Endothelial cell of umbilical vein (primary cell): ENCODE data around the gene SLC39A11. TPM values are rescaled to one million over a fixed set of nuclear protein-coding genes. Genes with fewer than 3 reads are reported as not detected.

ENCODE experiments used
- BruUV-seq: library from RNA; stranded (reverse); fragments of 400-500 nt; replicated peaks from 2 replicates; lab custom pipeline; 2021; lab: Mats Ljungman, UMichigan
- CTCF ChIA-PET: fragments of 300-600, 350-600 bp; sonication (Branson Sonifier 250); formaldehyde crosslinking; loops from one replicate; lab custom pipeline; 2021; ENCODE audit warnings: antibody characterized with exemption, inconsistent platforms; lab: Charles Lee
- POLR2A ChIA-PET: fragments of 300-600, 350-600 bp; sonication (Branson Sonifier 250); formaldehyde crosslinking; loops from one replicate; lab custom pipeline; 2021; ENCODE audit warnings: antibody characterized with exemption, inconsistent platforms; lab: Charles Lee
- DNase-seq: peaks from one replicate; pipeline ENCODE4 v3.0.0-alpha.2; 2011; ENCODE audit warnings: low read depth, low spot score
- FAIRE-seq: peaks from 2 replicates; lab custom pipeline; 2011; peaks lifted over from hg19 to GRCh38; lab: Jason Lieb, UNC
- H2AFZ ChIP-seq: 2 replicates; pipeline ENCODE4 v1.6.0; 2012; ENCODE audit warnings: low read depth, low read length, control low read depth, inconsistent platforms
- H3K27ac ChIP-seq: 2 replicates; pipeline ENCODE4 v1.5.1; 2011; ENCODE audit warnings: low read depth, mild to moderate bottlenecking, control low read depth, low read length, moderate library complexity; ENCODE audit not compliant: insufficient read depth
- H3K27me3 ChIP-seq, 2 experiments: 2 replicates each; pipeline versions ENCODE4 v1.6.0 to v1.6.1; 2011; ENCODE audit warnings: low read length in 2 of 2, mixed read lengths in 1 of 2; ENCODE audit not compliant: control insufficient read depth in 2 of 2, insufficient read depth in 2 of 2
- H3K36me3 ChIP-seq, 2 experiments: 2 replicates in 1 of 2; 3 replicates in 1 of 2; pipeline ENCODE4 v1.5.1; 2011; ENCODE audit warnings: low read length in 2 of 2, mild to moderate bottlenecking in 1 of 2, moderate library complexity in 1 of 2; ENCODE audit not compliant: control insufficient read depth in 2 of 2, insufficient read depth in 2 of 2; ENCODE audit errors: extremely low read depth in 1 of 2
- H3K4me1 ChIP-seq: 3 replicates; pipeline ENCODE4 v1.5.1; 2011; ENCODE audit warnings: mild to moderate bottlenecking, low read length; ENCODE audit not compliant: control insufficient read depth, insufficient read depth; ENCODE audit errors: extremely low read depth
- H3K4me2 ChIP-seq: 2 replicates; pipeline ENCODE4 v1.6.1; 2011; ENCODE audit warnings: low read length, control low read depth, mixed read lengths; ENCODE audit not compliant: insufficient read depth
- H3K4me3 ChIP-seq, 3 experiments: fragments of 200-600 bp in 1 of 3; sonication (generic), shearing (Covaris generic) in 1 of 3; replicated peaks in 1 of 3; 2 replicates each; pipeline ENCODE4 v1.5.1; 2011 to 2016; ENCODE audit warnings: control low read depth in 3 of 3, low read length in 3 of 3, mild to moderate bottlenecking in 2 of 3, inconsistent platforms in 1 of 3, low read depth in 1 of 3, moderate library complexity in 1 of 3; ENCODE audit not compliant: insufficient read depth in 1 of 3
- H3K79me2 ChIP-seq: 2 replicates; pipeline ENCODE4 v1.6.0; 2012; ENCODE audit warnings: low read length, inconsistent platforms; ENCODE audit not compliant: control insufficient read depth, insufficient read depth
- H3K9ac ChIP-seq: replicated peaks from 2 replicates; pipeline ENCODE3; 2011; ENCODE audit warnings: low read length, control low read depth; ENCODE audit not compliant: insufficient read depth; ENCODE audit errors: extremely low read depth
- H3K9me1 ChIP-seq: replicated peaks from 3 replicates; pipeline ENCODE4 v1.6.0; 2011; ENCODE audit warnings: mild to moderate bottlenecking, low read length; ENCODE audit not compliant: control insufficient read depth, insufficient read depth; ENCODE audit errors: extremely low read depth
- H3K9me3 ChIP-seq: replicated peaks from 2 replicates; pipeline ENCODE4 v1.5.1; 2012; ENCODE audit warnings: low read length, inconsistent platforms; ENCODE audit not compliant: control insufficient read depth, insufficient read depth
- H4K20me1 ChIP-seq: replicated peaks from 2 replicates; pipeline ENCODE3; 2011; ENCODE audit warnings: mild to moderate bottlenecking, low read length; ENCODE audit not compliant: control insufficient read depth, insufficient read depth; ENCODE audit errors: extremely low read depth
- EZH2 ChIP-seq: IDR thresholded peaks from 2 replicates; pipeline ENCODE4 v1.6.1; 2012; ENCODE audit warnings: borderline replicate concordance, low read depth, mild to moderate bottlenecking, moderate library complexity, low read length, inconsistent platforms; ENCODE audit not compliant: severe bottlenecking
- FOS ChIP-seq: IDR thresholded peaks from 2 replicates; pipeline ENCODE4 v1.6.1; 2011; ENCODE audit warnings: mild to moderate bottlenecking, low read length, moderate library complexity, borderline replicate concordance; ENCODE audit not compliant: insufficient read depth
- GATA2 ChIP-seq: IDR thresholded peaks from 2 replicates; pipeline ENCODE4 v1.7.0; 2011; ENCODE audit warnings: low read depth, mild to moderate bottlenecking, moderate library complexity, mixed read lengths, low read length; ENCODE audit not compliant: insufficient read length, insufficient read depth
- JUN ChIP-seq: IDR thresholded peaks from 2 replicates; pipeline ENCODE4 v1.6.1; 2011; ENCODE audit warnings: borderline replicate concordance, low read depth; ENCODE audit not compliant: insufficient read length, insufficient read depth
- MYC ChIP-seq: IDR thresholded peaks from one replicate; pipeline ENCODE4 v1.6.1; 2011; ENCODE audit warnings: mild to moderate bottlenecking, low read depth, low read length
- POLR2A ChIP-seq: IDR thresholded peaks from 2 replicates; pipeline ENCODE4 v1.6.1; 2012; ENCODE audit warnings: low read depth, mild to moderate bottlenecking, control low read depth, low read length
- POLR2AphosphoS5 ChIP-seq: IDR thresholded peaks from 2 replicates; pipeline ENCODE4 v1.6.1; 2012; ENCODE audit warnings: low read depth, mild to moderate bottlenecking, control low read depth, low read length, moderate library complexity; ENCODE audit not compliant: insufficient read depth
- dilution Hi-C: fragments of 300-500 bp; cut with MboI; formaldehyde crosslinking; loops from one replicate; pipeline ENCODE4 v1.15.0; 2019; ENCODE audit warnings: low sequenced_read_pairs; ENCODE audit not compliant: extremely low pct_ligation_motif_present
- intact Hi-C: fragments of 100-400 bp; cut with micrococcal nuclease; formaldehyde crosslinking; loops from one replicate; pipeline ENCODE4 v1.10.0; 2022
- polyA plus RNA-seq, 4 experiments: library from polyadenylated mRNA; depleted of rRNA in 3 of 4; stranded (reverse) in 3 of 4; unstranded in 1 of 4; fragments of >200 nt; gene quantifications; 2 replicates each; pipeline versions ENCODE4 v1.2.1 to v1.2.3, GENCODE V29; 2011 to 2012; ENCODE audit warnings: missing spikeins in 1 of 4
- total RNA-seq: library from RNA; stranded (reverse); gene quantifications from 2 replicates; pipeline ENCODE4 v1.2.3, GENCODE V29; 2021
- TF ChIP-seq, protein P1 (sequence below): IDR thresholded peaks from 2 replicates; pipeline ENCODE4 v1.6.1; 2011; ENCODE audit not compliant: insufficient read depth, insufficient read length
- TF ChIP-seq, protein P2 (sequence below), 2 donors: IDR thresholded peaks; 1 replicate in 1 of 2; 2 replicates in 1 of 2; pipeline ENCODE4 v1.5.1; 2011; ENCODE audit warnings: low read length in 2 of 2, mild to moderate bottlenecking in 2 of 2, moderate library complexity in 2 of 2, control low read depth in 1 of 2, inconsistent platforms in 1 of 2, low read depth in 1 of 2; ENCODE audit not compliant: insufficient read depth in 1 of 2; ENCODE audit errors: extremely low read depth in 1 of 2

Gene SLC39A11
- total and polyA plus RNA-seq, 2 donors (not counting 3 experiments of a cell fraction or from before 2014, with no cell fraction given), result 8.1 to 11.9 TPM

DNA sequence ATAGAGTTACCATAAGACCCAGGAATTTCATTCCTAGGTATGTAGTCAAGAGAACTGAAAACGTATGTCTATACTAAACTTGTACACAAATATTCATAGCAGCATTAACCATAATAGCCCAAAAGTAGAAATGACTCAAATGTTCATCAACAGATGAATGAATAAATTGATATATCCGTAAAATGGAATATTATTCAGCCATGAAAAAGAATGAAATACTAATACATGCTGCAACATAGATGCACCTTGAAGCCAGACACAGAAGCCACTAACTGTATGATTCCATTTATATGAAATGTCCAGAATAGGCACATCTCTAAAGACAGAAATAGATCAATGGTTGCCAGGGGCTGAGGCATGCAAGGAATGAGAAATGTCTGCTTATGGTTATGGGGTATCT, 484.1 kb downstream of the SLC39A11 start:
- intact Hi-C loops (no loop called here), dilution Hi-C loops (no loop called here)
- Histone ChIP-seq H4K20me1 (no peaks in the 10 kb centered on the region), H3K79me2 (no peaks in the 10 kb centered on the region), H3K27me3 (no peaks in the 10 kb centered on the region), H3K9me1 (no peaks in the 10 kb centered on the region), H3K27ac (no peak overlapping the region), H3K36me3 (no peaks in the 10 kb centered on the region), H3K4me2 (no peak overlapping the region), H2AFZ (no peak overlapping the region), H3K4me1 (no peaks in the 10 kb centered on the region), H3K9ac (no peak overlapping the region), H3K9me3 (no peaks in the 10 kb centered on the region), H3K4me3 (no peak overlapping the region)
- ChIA-PET POLR2A (no interaction called here), CTCF (no interaction called here)
- FAIRE-seq, result no peak
- TF ChIP-seq GATA2 (no peak), JUN (no peak), POLR2A (no peak), FOS (no peak), POLR2AphosphoS5 (no peak), EZH2 (no peak), MYC (no peak)
- TF ChIP-seq, protein P1, sequence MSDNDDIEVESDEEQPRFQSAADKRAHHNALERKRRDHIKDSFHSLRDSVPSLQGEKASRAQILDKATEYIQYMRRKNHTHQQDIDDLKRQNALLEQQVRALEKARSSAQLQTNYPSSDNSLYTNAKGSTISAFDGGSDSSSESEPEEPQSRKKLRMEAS, result no peak
- TF ChIP-seq, protein P2, sequence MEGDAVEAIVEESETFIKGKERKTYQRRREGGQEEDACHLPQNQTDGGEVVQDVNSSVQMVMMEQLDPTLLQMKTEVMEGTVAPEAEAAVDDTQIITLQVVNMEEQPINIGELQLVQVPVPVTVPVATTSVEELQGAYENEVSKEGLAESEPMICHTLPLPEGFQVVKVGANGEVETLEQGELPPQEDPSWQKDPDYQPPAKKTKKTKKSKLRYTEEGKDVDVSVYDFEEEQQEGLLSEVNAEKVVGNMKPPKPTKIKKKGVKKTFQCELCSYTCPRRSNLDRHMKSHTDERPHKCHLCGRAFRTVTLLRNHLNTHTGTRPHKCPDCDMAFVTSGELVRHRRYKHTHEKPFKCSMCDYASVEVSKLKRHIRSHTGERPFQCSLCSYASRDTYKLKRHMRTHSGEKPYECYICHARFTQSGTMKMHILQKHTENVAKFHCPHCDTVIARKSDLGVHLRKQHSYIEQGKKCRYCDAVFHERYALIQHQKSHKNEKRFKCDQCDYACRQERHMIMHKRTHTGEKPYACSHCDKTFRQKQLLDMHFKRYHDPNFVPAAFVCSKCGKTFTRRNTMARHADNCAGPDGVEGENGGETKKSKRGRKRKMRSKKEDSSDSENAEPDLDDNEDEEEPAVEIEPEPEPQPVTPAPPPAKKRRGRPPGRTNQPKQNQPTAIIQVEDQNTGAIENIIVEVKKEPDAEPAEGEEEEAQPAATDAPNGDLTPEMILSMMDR (IDR thresholded peaks at IDR 0.05; ENCODE audit: extremely low read depth in 1 of 2, insufficient read depth in 1 of 2, low read depth in 1 of 2, low read length in 2 of 2), result no peak
- DNase-seq, result no peak
- BruUV-seq, result no TSS peak
